HPDE6-E6E7 (cell line): ENCODE measurements around the gene SYT7.
A peak's percentile ranks its signal among the peaks of the same experiment; 100 is the strongest.

Experiments used
- DNase-seq: peaks from one replicate; pipeline ENCODE4 v3.0.0; 2011; ENCODE audit warnings: missing footprints; ENCODE audit errors: extremely low spot score

SYT7 gene

DNA sequence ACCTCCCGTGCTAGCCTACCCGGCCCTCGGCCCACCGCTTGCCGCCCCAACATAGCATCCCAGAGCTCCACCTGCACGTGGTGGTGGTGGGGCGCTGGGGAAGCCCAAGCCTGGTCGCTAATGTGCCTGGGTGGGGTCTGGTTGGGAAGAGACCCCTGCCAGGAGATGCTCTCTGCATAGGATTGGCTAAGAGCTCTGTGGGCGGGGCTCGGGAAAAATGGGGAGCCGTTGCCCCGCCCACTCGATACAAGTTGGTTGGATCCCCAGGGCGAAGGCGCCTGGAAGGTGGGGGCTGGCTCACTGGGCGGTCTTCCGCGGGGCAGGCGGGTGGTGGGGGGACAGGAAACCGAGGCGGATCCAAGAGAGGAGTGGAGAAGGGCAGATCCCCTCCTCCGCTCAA, 64.7 kb downstream of the SYT7 start:
- no peak for DNase-seq

GRCh38 chr11:61515686-61516085, 65.2 kb downstream of the SYT7 start:
- no peak for DNase-seq

GRCh38 chr11:61514050-61514917, 66.6 kb downstream of the SYT7 start:
- no peak for DNase-seq

- no peak for DNase-seq
Observed at GRCh38 chr11:61513143-61513765, 67.6 kb downstream of the SYT7 start.

DNA sequence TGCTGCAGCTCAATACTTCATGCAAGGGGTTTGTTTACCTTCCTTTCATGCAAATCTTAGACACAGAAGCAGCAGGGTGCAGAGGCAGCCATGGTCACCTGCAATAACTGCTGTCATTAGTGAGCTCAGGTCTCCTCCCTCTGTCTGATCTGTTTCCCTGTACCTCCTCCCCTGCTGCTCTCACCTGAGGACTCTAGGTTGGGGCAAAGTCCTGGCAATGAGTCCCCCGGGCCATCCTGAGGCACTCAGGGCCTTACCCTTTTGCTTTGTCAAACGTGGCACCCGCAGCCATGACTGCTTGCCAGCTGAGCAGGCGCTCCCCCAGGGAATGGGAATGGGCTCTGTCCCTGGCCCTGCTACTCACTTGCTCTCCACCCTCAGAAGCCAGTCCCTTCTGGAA, 68.4 kb downstream of the SYT7 start:
- DNase-seq: no peak

DNA sequence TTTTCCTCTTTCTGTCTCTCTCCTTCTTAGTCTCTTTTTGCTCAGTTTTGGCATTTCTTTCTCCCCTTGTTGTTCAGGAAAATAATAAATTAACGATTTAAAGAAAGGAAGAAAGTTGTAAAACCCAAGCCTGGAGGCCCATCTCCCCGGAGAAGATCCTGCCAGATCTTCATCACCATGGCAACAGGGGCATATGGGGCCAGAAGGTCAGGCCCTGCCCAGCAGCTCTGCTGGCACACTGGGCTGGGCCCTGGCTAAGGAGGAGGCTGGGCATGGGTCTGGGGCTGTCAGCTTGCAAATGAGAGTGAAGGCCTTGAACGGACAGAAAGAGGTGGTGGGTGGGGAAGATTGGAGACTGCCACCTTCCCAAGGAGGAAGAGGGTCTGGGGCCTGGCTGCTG, 69.5 kb downstream of the SYT7 start:
- DNase-seq: no peak

- DNase-seq: no peak
Observed at GRCh38 chr11:61510974-61511373, 69.9 kb downstream of the SYT7 start.

DNA sequence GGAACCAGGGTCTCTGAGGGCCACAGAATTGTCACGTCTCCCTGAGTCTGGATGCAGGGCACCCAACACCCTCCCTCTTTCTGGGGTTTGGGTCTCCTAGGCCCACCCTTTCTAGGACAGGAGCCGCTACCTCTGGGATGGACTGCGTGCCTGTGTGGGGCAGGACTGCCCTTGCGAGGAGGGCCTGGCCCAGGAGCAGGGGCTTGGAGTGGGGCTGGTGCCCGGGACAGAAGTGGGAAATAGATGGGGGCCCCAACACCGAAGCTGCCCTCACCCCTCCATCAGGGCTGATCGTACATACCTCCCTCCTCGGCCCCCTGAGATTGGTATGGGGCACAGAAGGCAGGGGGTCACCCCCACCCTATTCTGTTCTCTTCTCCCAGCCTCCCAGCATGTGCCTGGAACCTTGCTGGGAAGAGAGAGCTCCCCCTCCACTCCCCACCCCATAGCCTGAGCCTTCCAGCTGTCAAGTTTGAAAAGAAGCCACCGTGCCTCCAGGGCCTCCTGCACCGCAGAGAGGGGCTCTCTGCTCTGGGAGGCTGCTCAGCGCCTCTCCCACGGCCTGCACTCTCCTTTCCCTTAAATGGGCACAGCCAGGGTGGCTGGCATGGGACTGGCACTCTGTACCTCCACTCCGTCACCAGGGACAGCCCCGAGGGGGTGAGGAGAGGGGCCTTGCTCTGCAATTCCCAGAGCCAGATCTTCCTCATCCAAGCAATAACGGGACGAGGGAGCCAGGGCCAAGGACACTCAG, 70.5 kb downstream of the SYT7 start:
- DNase-seq: no peak

- peak; percentile 72 for DNase-seq
Observed at GRCh38 chr11:61509043-61510029, 71.5 kb downstream of the SYT7 start.

DNA sequence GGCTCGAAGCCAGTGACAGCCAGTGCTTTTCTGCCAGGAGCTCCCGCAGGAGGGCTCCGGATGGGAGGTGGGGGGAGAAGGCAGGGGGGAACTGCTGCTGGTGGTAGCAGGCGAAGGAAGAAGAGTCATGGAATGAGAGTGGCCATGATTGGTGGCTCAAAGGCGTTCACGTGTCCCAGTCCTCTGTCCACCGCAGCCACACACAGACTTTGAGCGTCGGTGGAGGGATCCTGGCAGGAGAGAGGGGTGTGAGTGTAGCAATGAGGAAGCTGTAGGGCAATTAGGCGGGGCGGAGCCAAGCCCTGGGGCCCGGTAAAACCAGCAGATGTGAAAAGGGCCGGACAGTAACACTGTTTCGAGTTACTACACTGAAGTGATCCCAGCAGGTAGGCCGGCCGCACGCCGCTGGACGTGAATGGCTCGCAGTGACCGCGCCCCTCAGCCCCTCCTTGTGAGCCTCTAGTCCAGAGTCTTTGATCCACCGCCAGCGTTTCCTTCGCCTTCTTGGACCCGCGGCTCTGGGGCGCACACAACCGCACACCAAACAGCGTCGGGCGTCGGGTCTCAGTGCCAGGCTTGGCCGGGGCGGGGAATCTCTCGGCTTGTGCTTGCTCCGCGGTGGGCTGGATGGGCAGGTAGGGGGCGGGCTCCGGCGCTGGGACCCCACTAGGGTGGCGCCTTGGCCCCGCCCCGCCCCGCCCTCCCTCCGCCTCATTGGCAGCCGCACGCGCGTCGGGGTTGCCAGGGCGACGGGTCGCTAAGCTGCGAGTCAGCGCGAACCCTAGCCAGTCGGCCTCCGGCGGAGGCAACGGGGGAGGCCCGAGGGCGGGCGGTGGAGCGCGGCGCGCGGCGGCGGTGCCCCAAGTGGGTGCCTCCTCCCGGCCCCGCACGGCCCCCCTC, 72.7 kb downstream of the SYT7 start, which contains the start of gene LRRC10B:
Gene LRRC10B (plus strand): TSS at position 788 of the 900 bp plus-strand sequence. CDS start 250 bp downstream, outside the sequence.
- DNase-seq: no peak

GRCh38 chr11:61507012-61507768, 73.7 kb downstream of the SYT7 start:
- DNase-seq: no peak

DNA sequence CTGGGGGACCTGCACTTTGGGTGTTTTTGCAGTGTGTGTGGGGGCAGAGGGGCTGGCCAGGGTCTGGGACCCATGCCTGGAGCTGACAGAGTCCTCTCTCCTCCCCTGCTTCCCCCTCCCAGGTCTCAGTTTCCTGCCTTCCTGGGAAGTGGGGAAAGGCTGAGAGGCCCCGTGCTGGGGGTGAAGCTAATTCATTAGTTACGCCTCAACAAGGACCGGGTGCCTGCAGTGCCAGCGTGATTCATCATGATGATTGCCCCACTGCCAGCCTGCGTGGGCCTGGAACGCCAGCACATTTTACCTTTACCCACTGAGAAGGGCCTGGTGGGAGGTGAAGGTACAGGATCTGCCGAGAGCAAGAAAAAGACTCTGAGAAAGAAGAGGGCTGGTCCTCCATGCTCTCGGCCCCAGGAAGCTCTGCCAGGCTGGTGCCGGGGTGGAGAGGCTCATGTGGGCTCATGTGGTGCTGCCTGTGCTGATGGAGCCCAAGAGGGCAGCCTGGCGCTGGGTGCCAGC, 75.2 kb downstream of the SYT7 start:
- peak; percentile 58 for DNase-seq

DNA sequence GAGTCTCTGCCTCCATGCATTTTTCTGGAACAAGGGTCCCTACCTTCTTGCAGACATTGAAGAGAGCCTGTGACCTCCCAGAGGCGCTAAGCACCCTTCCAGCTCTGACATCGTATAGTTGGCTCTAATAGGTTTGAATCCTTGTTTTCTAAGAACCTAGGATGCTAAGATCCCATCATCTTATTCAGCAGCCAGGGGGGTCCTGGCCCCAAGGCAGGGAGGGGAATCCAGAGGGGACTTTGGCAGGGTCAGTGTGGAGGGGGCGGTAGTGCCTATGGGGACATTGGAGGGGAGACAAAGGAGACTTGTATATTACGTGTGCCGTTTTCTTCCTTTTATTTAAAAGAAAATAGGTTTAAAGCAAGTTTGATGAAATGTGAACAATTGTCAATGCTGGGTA, 75.8 kb downstream of the SYT7 start:
- DNase-seq: no peak

DNA sequence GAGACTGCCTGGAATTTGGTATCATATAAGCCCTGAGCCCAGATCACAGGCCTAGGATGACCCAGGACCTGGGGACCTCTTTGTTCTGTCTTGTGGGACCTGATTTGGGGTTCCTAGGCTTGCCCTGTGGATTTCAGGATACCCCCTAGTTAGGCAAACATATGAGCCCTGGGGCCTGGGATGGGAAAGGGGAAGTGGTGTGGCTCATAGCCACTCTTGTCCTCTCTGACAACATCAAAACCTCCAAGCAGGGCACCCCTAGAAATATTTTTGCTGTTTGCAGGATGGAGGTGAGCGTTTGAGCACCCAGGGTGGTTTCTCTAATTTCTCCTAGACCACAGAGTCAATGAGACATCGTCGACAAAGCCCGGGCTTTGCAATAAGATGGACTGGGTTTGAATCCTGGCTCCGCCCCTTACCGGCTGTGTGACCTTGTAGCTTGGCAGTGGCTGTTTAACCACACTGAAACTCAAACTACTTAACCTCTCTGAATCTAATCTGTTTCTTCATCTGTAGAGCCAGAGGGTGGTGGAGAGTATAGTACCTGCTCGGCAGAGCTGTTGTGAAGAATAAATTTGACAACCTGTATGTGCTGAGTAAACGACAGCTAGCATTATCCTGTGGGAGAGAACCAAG, 77.6 kb downstream of the SYT7 start:
- DNase-seq: no peak

DNA sequence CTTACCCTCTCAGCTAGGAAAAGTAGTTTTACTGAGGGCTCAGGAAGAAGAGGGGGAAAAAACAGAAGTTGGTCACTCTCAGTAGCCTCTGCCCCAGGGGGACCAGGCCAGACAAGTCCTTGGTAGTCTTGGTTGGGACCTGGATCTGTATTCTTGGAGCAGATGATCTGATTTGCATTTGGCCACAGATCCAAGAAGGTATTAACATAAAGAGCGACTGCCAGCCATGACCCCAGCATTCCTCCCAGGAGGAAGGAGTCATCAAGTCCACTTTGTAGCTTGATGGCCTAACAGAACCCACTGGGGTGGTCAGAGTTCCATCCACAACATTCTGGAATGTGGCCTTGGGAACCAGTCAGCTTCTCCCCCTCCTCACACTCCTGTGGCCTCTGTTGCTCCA, 78.4 kb downstream of the SYT7 start:
- no peak for DNase-seq

GRCh38 chr11:61499816-61500491, 80.9 kb downstream of the SYT7 start:
- no peak for DNase-seq

GRCh38 chr11:61498767-61499341, 82.0 kb downstream of the SYT7 start:
- DNase-seq: no peak

GRCh38 chr11:61497876-61498275, 83.0 kb downstream of the SYT7 start:
- DNase-seq: no peak
